HL-60 (cell line): ENCODE results near the gene PBXIP1.
"Not testable (repeated sequence)": the region's sequence is repeated elsewhere in the genome, so short reads cannot be mapped to it uniquely, and the experiment has no call there.

Experiments
- DNase-seq, 2 experiments: peaks; one replicate each; pipeline ENCODE4 v3.0.0-alpha.2; 2010 to 2020; ENCODE audit warnings: low read depth in 1 of 2, low spot score in 1 of 2
- H3K27ac ChIP-seq: fragments of 250-450 bp; sonication (Bioruptor Pico); replicated peaks from 2 replicates; pipeline ENCODE4 v1.5.1; 2020; ENCODE audit warnings: mild to moderate bottlenecking, moderate library complexity
- H3K27me3 ChIP-seq: fragments of 250-450 bp; sonication (Bioruptor Pico); 2 replicates; pipeline ENCODE4 v1.5.1; 2021; ENCODE audit warnings: mild to moderate bottlenecking, moderate library complexity; ENCODE audit not compliant: insufficient read depth, poor library complexity, severe bottlenecking
- H3K4me3 ChIP-seq: replicated peaks from 2 replicates; pipeline ENCODE4 v1.5.1; 2011; ENCODE audit warnings: mild to moderate bottlenecking, control low read depth, low read length; ENCODE audit not compliant: insufficient read depth
- GABPA ChIP-seq: IDR thresholded peaks from 2 replicates; pipeline ENCODE4 v1.6.1; 2012; ENCODE audit warnings: low read depth
- POLR2AphosphoS5 ChIP-seq: IDR thresholded peaks from 2 replicates; pipeline ENCODE4 v1.6.1; 2012; ENCODE audit warnings: low read depth
- SPI1 ChIP-seq: IDR thresholded peaks from 2 replicates; pipeline ENCODE4 v1.6.1; 2012; ENCODE audit warnings: low read depth, mild to moderate bottlenecking, borderline replicate concordance
- TF ChIP-seq, protein P1 (sequence below): IDR thresholded peaks from one replicate; pipeline ENCODE4 v1.5.1; 2011; ENCODE audit warnings: low read length, control low read depth, inconsistent platforms; ENCODE audit not compliant: insufficient read depth
- TF ChIP-seq, protein P2 (sequence below): IDR thresholded peaks from 2 replicates; pipeline ENCODE4 v1.6.1; 2012; ENCODE audit warnings: low read depth; ENCODE audit not compliant: insufficient replicate concordance

Gene PBXIP1

DNA sequence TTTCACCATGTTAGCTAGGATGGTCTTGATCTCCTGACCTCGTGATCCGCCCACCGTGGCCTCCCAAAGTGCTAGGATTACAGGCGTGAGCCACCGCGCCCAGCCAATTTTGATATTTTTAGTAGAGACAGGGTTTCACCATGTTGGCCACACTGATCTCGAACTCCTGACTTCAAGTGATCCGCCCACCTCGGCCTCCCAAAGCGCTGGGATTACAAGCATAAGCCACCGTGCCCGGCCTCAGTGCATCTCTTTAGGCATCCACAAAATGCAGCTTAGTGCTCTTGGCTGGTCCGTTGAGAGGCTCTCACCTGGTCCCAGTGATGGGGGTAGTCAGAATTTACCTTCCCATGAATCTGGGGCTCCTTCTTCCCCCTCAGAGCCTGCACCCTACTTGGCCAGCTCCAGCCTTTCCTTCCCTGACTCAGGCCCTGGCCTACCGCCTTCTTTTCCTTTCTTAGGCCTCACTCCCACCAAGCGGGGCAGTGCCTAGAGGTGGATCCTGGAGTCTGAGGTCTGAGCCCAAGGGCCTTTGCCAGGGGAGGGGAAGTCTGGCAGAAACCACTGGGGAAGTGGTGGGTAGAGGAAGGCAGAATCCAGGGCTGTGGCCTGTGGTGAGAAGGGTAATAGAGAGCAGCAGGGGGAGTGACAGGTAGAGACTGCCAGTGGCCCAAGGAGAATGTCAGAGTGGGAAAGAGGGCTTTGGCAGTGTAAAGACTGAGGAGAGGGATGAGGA, 41.2 kb upstream of the PBXIP1 start:
- H3K27ac ChIP-seq: no peak overlapping the region

DNA sequence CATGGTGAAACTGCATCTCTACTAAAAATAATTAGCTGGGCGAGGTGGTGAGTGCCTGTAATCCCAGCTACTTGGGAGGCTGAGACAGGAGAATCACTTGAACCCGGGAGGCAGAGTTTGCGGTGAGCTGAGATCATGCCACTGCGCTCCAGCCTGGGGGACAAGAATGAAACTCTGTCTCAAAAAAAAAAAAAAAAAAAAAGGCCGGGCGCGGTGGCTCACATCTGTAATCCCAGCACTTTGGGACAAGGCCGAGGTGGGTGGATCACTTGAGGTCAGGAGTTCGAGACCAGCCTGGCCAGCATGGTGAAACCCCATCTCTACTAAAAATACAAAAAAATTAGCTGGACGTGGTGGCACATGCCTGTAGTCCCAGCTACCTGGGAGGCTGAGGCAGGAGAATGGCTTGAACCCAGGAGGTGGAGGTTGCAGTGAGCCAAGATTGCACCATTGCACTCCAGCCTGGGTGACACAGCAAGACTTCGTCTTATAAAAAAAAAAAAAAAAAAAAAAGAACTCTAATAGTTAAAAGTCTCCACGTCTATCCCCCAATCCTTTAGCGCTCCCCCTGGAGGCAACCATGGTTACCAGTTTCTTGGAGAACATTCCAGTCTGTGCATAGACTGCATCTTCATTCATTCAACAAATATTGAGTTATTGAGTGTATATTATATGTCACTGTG, 39.5 kb upstream of the PBXIP1 start:
- TF ChIP-seq, protein P1, sequence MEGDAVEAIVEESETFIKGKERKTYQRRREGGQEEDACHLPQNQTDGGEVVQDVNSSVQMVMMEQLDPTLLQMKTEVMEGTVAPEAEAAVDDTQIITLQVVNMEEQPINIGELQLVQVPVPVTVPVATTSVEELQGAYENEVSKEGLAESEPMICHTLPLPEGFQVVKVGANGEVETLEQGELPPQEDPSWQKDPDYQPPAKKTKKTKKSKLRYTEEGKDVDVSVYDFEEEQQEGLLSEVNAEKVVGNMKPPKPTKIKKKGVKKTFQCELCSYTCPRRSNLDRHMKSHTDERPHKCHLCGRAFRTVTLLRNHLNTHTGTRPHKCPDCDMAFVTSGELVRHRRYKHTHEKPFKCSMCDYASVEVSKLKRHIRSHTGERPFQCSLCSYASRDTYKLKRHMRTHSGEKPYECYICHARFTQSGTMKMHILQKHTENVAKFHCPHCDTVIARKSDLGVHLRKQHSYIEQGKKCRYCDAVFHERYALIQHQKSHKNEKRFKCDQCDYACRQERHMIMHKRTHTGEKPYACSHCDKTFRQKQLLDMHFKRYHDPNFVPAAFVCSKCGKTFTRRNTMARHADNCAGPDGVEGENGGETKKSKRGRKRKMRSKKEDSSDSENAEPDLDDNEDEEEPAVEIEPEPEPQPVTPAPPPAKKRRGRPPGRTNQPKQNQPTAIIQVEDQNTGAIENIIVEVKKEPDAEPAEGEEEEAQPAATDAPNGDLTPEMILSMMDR: peak; percentile 26
- peak overlapping the region; percentile 9; the same call in 1 of the 2 replicates for H3K27ac ChIP-seq
- not testable (repeated sequence) for H3K4me3 ChIP-seq, H3K27me3 ChIP-seq
- peak in 1 of 2 experiments; percentile 50 for DNase-seq

More for the DNA sequence above, 41.2 kb upstream of the PBXIP1 start:
- no peaks in the 10 kb centered on the region for H3K27me3 ChIP-seq
- no peak overlapping the region for H3K4me3 ChIP-seq
- DNase-seq: peak; percentile 72 to 84
- TF ChIP-seq GABPA (no peak), POLR2AphosphoS5 (peak; percentile 66; the same call in 1 of the 2 replicates), SPI1 (peak; percentile 95)
- TF ChIP-seq, protein P1: no peak
- TF ChIP-seq, protein P2, sequence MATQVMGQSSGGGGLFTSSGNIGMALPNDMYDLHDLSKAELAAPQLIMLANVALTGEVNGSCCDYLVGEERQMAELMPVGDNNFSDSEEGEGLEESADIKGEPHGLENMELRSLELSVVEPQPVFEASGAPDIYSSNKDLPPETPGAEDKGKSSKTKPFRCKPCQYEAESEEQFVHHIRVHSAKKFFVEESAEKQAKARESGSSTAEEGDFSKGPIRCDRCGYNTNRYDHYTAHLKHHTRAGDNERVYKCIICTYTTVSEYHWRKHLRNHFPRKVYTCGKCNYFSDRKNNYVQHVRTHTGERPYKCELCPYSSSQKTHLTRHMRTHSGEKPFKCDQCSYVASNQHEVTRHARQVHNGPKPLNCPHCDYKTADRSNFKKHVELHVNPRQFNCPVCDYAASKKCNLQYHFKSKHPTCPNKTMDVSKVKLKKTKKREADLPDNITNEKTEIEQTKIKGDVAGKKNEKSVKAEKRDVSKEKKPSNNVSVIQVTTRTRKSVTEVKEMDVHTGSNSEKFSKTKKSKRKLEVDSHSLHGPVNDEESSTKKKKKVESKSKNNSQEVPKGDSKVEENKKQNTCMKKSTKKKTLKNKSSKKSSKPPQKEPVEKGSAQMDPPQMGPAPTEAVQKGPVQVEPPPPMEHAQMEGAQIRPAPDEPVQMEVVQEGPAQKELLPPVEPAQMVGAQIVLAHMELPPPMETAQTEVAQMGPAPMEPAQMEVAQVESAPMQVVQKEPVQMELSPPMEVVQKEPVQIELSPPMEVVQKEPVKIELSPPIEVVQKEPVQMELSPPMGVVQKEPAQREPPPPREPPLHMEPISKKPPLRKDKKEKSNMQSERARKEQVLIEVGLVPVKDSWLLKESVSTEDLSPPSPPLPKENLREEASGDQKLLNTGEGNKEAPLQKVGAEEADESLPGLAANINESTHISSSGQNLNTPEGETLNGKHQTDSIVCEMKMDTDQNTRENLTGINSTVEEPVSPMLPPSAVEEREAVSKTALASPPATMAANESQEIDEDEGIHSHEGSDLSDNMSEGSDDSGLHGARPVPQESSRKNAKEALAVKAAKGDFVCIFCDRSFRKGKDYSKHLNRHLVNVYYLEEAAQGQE: no peak

DNA sequence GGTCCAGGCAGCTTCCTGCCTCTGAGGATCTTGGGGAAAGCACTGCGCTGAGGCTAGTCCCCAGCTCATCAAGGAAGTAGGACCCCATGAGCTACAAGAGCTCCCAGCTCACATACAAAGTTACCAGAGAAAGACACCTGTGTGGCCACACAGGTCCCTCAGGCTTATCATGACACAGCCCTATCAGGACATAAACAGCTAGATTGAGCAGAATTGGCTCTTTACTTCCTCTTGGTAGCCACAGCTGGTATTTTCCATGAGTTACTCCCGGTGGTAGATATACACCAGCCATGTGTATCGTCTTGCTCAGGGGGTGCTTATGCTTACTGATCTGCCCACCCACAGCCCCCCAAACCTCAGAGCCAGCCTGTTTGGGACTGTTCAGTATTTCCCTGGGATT, 38.7 kb upstream of the PBXIP1 start:
- TF ChIP-seq, protein P2: no peak
- TF ChIP-seq GABPA: no peak
- no peak for TF ChIP-seq SPI1
- no peak for TF ChIP-seq POLR2AphosphoS5
- TF ChIP-seq, protein P1: no peak

More for the DNA sequence above, 38.7 kb upstream of the PBXIP1 start:
- Histone ChIP-seq H3K4me3 (no peak overlapping the region), H3K27me3 (no peaks in the 10 kb centered on the region), H3K27ac (no peak overlapping the region; the same call in 1 of the 2 replicates)
- no peak for DNase-seq
